ENCODE data around the gene VPS33A. TPM values are rescaled to one million over a fixed set of nuclear protein-coding genes. Genes with fewer than 3 reads are reported as not detected.

The VPS33A gene
- total and polyA plus RNA-seq, 2 of the 8 experiments (the other 6 are each of a cell fraction or from before 2014, with no cell fraction given) = 16.4 to 41.8 TPM

GRCh38 chr12:122199484-122200355, 66.6 kb downstream of the VPS33A start:
- H3K36me3 ChIP-seq (ENCODE audit: control insufficient read depth in 2 of 4, insufficient read depth in 4 of 4, low read length in 3 of 4) = peaks cover 0 to 4% (median 0%) of the 10 kb centered on the region in 4 experiments; a peak in 1 of 8 replicates
- no peak overlapping the region for H3K4me3 ChIP-seq (ENCODE audit: extremely low read depth in 1 of 4, insufficient read depth in 2 of 4, low read depth in 3 of 4, low read length in 4 of 4)
- WGBS, 2 experiments (ENCODE audit: extremely low coverage in 1 of 2, insufficient coverage in 1 of 2, insufficient read length in 1 of 2, insufficient replicate concordance in 2 of 2, low coverage in 1 of 2, low lambda C conversion rate in 2 of 2, missing lambda C conversion rate in 1 of 2) = 91% methylated on average over 27 of the region's 29 CpGs; no CpG with 5 or more reads in 1 of the 2 experiments
- peaks cover 5 to 26% (median 15%) of the 10 kb centered on the region in 4 experiments; a peak in 6 of 7 replicates for H3K27me3 ChIP-seq (replicated peaks in 1 of 4; ENCODE audit: control insufficient read depth in 3 of 4, extremely low read depth in 1 of 4, insufficient read depth in 3 of 4, low read length in 3 of 4)
- H4K8ac ChIP-seq (ENCODE audit: extremely low read depth, insufficient read depth, low read length) = peak overlapping the region; percentile 41; the same call in 1 of the 2 replicates
- H3K18ac ChIP-seq (ENCODE audit: extremely low read depth, low read length) = no peak overlapping the region
- no peaks in the 10 kb centered on the region for H3K79me2 ChIP-seq (ENCODE audit: control insufficient read depth in 1 of 2, insufficient read depth in 2 of 2, low read length in 2 of 2)
- H4K5ac ChIP-seq (ENCODE audit: insufficient read length, low read depth, low read length) = no peak overlapping the region
- TF ChIP-seq ATF3 (IDR thresholded peaks at IDR 0.05; ENCODE audit: insufficient read depth, low read depth, low read length) (no peak), GABPA (IDR thresholded peaks at IDR 0.05; ENCODE audit: borderline replicate concordance, insufficient read depth, low read length) (no peak), NRF1 (IDR thresholded peaks at IDR 0.05; ENCODE audit: low read depth, low read length) (no peak), ATF2 (IDR thresholded peaks at IDR 0.05; ENCODE audit: low read length) (no peak), SIN3A (conservative IDR thresholded peaks at IDR 0.05 in 1 of 2, IDR thresholded peaks at IDR 0.05 in 1 of 2; ENCODE audit: low read depth in 1 of 2, low read length in 2 of 2) (no peak), BACH1 (IDR thresholded peaks at IDR 0.05; ENCODE audit: low read length) (no peak), POLR2A (IDR thresholded peaks at IDR 0.05; ENCODE audit: control extremely low read depth in 1 of 2, low read depth in 2 of 2, low read length in 2 of 2) (no peak), RXRA (IDR thresholded peaks at IDR 0.05; ENCODE audit: insufficient read depth, low read depth, low read length) (no peak), TCF12 (IDR thresholded peaks at IDR 0.05; ENCODE audit: low read depth, low read length) (no peak)
- DNase-seq (ENCODE audit: low read depth in 1 of 2, low spot score in 2 of 2) = no peak
- H3K23me2 ChIP-seq (ENCODE audit: low read depth, low read length) = peaks cover 9% of the 10 kb centered on the region; the same call in 1 of the 2 replicates
- no peaks in the 10 kb centered on the region for H3K79me1 ChIP-seq (ENCODE audit: low read depth, low read length)
- H2BK5ac ChIP-seq (ENCODE audit: low read depth, low read length) = no peak overlapping the region
- no peak overlapping the region for H4K91ac ChIP-seq (replicated peaks; ENCODE audit: insufficient read length, low read length)
- peaks cover 0 to 5% (median under 1%) of the 10 kb centered on the region in 4 experiments; a peak in 2 of 7 replicates for H3K4me1 ChIP-seq (replicated peaks in 1 of 4; ENCODE audit: control insufficient read depth in 3 of 4, insufficient read depth in 4 of 4, low read length in 3 of 4)
- no peaks in the 10 kb centered on the region for H3K9me3 ChIP-seq (ENCODE audit: insufficient read depth in 2 of 2, low read depth in 1 of 2, low read length in 1 of 2)
- H3K9ac ChIP-seq (replicated peaks in 1 of 4; ENCODE audit: extremely low read depth in 1 of 4, low read depth in 3 of 4, low read length in 3 of 4) = no peak overlapping the region
- H3K56ac ChIP-seq (replicated peaks; ENCODE audit: insufficient read length, low read depth, low read length) = no peak overlapping the region
- no peak for FAIRE-seq
- H2BK20ac ChIP-seq (ENCODE audit: low read length) = no peak overlapping the region
- CTCF ChIA-PET (ENCODE audit: partially characterized antibody) = interaction anchor here (0.8 to 4.0 kb wide), 6 partner anchors 9 to 76 kb away, joined by 3 to 18 read pairs (median 3); partner anchors contain the start of gene LRRC43
- no peak overlapping the region for H2BK120ac ChIP-seq (replicated peaks; ENCODE audit: low read depth, low read length)
- no peak overlapping the region for H3K23ac ChIP-seq (ENCODE audit: insufficient read length)
- H3K4me2 ChIP-seq (ENCODE audit: insufficient read depth in 1 of 2, low read depth in 2 of 2, low read length in 2 of 2) = no peak overlapping the region
- no peak overlapping the region for H3K27ac ChIP-seq (ENCODE audit: low read depth, low read length)
- H2AK5ac ChIP-seq (ENCODE audit: low read depth, low read length) = no peak overlapping the region
- POLR2A ChIA-PET (ENCODE audit: partially characterized antibody) = interaction anchor here (0.6 to 17.6 kb wide), 3 partner anchors 10 to 61 kb away, joined by 3 to 230 read pairs (median 3); partner anchors contain the start of gene DIABLO
- H2BK12ac ChIP-seq (ENCODE audit: low read depth, low read length) = no peak overlapping the region
- peaks cover 0 to under 1% of the 10 kb centered on the region in 2 experiments for H4K20me1 ChIP-seq (replicated peaks in 1 of 2; ENCODE audit: control insufficient read depth in 1 of 2, insufficient read depth in 2 of 2, low read length in 2 of 2)
- H3K4ac ChIP-seq (replicated peaks; ENCODE audit: insufficient read length, low read depth, low read length) = no peak overlapping the region
- H2AFZ ChIP-seq (ENCODE audit: low read length) = no peak overlapping the region
- H3K14ac ChIP-seq (ENCODE audit: insufficient read length) = no peak overlapping the region
- H2BK15ac ChIP-seq (ENCODE audit: low read length) = 0 out of 2 replicates have a peak overlapping the region, but pooled peaks have one; percentile 29
